Epithelial cell of esophagus (primary cell): ENCODE measurements around the gene USH2A.
A peak's percentile ranks its signal among the peaks of the same experiment; 100 is the strongest.

Source experiments
- DNase-seq: peaks from one replicate; pipeline ENCODE4 v3.0.0; 2010; ENCODE audit warnings: low read depth
- H3K4me3 ChIP-seq: 2 replicates; pipeline ENCODE4 v1.5.1; 2011; ENCODE audit warnings: mild to moderate bottlenecking, low read length, control low read depth
- TF ChIP-seq, protein P1 (sequence below): IDR thresholded peaks from 2 replicates; pipeline ENCODE4 v1.5.1; 2011; ENCODE audit warnings: low read depth, mild to moderate bottlenecking, low read length, control low read depth, inconsistent platforms; ENCODE audit not compliant: insufficient read depth; ENCODE audit errors: missing control alignments

USH2A gene

DNA sequence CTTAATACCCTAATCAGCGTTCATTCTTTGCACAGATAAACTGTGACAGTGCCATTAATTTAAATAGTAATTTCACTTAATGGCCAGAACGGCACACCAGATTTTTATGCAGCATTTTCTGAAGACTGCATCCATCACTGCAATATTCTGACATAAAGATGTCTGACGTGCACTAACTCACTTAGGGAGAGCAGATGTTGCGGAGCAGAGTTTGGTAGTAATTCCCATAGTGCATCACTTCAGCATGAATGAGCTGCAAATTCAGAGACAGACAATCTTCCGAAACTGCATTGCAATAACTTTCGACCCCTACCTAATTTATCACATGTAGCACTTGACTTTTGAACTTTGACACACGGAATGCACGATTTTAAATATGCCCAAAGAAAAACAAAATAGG is 630.8 kb downstream of the USH2A start:
- H3K4me3 ChIP-seq = no peak overlapping the region
- no peak for DNase-seq
- TF ChIP-seq, protein P1, sequence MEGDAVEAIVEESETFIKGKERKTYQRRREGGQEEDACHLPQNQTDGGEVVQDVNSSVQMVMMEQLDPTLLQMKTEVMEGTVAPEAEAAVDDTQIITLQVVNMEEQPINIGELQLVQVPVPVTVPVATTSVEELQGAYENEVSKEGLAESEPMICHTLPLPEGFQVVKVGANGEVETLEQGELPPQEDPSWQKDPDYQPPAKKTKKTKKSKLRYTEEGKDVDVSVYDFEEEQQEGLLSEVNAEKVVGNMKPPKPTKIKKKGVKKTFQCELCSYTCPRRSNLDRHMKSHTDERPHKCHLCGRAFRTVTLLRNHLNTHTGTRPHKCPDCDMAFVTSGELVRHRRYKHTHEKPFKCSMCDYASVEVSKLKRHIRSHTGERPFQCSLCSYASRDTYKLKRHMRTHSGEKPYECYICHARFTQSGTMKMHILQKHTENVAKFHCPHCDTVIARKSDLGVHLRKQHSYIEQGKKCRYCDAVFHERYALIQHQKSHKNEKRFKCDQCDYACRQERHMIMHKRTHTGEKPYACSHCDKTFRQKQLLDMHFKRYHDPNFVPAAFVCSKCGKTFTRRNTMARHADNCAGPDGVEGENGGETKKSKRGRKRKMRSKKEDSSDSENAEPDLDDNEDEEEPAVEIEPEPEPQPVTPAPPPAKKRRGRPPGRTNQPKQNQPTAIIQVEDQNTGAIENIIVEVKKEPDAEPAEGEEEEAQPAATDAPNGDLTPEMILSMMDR = no peak

DNA sequence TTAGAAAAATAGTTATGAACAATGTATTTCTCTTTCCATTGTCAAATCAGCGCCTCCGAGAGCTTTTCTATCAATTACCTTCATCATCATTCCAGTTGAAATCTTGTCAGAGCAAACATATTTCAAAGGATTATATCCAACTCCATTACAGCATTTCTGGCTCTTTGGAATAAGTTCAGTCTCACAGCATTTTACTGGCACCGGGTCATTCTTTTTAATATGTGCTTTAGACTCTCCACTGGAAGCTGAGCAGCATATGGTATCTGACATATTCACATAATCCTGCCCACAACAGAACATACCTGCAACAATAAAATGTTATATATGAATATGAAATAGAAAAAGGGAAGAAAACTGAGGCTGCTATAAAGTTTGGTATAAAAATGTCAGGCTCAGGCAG is 633.3 kb downstream of the USH2A start:
- no peak overlapping the region for H3K4me3 ChIP-seq
- DNase-seq = no peak
- TF ChIP-seq, protein P1 = no peak

DNA sequence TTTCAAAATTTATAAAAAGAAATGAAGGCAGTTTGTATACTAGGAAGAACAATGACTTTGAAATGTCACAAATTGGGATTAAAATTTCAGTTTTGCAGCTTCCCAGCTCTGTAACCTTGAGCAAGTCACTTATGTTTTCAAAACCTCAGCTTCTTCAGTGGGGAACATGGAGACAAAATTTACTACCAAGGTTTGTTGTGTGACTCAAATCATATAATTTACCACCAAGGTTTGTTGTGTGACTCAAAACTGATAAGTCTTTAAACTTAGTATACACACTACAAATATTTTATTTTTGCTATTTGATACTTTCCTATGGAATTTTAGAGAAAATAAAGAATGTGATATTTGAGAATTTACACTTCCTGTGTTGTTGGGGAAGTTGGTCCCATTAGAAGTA is 636.3 kb downstream of the USH2A start:
- TF ChIP-seq, protein P1 = no peak
- no peak for DNase-seq
- no peak overlapping the region for H3K4me3 ChIP-seq

DNA sequence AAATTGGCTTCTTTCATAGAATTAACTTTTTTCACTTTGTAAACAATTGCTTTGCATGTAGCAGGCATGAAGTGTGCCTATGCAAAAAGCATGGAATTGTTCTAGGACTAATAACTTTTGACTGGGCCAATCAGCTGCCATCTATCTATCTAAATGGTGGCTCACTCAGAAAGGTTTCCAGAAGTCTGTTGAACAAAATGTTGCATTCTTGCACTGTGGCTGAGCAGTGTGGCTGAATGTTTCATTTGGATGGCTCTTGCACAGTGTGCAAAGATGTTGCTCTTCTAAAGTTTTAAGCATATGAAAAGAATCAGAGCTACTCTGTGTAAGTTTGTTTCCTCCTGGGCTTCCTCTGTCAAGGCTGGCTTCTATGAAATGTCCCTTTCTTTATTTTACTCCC is 642.6 kb downstream of the USH2A start:
- DNase-seq = no peak
- TF ChIP-seq, protein P1 = no peak

DNA sequence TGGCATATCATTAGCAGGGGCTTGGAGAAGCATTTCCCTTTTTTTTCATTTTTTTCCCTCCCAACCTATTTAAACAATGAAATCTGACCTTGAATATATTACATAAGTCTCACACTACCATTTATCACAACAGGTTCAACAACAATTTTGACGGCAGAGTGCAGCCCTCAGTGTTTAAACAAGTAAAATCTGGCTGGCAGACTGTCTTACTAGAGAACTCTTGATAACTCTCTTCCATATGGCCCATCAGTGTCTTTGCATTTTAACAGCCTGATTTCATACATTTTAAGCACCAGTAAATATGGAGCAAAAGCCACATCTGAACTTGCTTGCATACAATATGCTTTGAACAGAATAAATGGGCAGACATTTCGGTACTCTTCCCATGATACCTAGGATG is 643.1 kb downstream of the USH2A start:
- TF ChIP-seq, protein P1 = no peak
- no peak overlapping the region for H3K4me3 ChIP-seq
- peak; percentile 10 for DNase-seq

More for the DNA sequence above, 642.6 kb downstream of the USH2A start:
- no peak overlapping the region for H3K4me3 ChIP-seq

DNA sequence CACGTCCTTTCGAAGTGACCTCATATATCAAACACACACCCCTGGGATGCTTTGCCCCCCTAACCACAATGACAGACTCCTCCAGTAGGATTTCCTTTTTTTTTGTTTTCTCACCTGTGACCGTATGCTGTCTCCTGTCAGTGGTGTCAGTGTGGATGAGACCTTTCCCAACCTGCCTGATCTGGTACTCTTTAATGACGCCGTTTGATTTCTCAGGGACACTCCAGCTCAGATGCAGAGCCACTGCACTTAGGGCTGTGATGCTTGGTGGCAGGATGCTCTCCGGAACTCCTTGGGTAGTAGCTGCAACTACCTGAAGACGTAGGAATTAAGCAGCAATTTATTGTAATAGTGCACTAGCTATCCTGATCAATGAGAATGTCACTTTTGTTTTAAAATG is 643.5 kb downstream of the USH2A start:
- H3K4me3 ChIP-seq = no peak overlapping the region
- DNase-seq = no peak
- TF ChIP-seq, protein P1 = no peak

DNA sequence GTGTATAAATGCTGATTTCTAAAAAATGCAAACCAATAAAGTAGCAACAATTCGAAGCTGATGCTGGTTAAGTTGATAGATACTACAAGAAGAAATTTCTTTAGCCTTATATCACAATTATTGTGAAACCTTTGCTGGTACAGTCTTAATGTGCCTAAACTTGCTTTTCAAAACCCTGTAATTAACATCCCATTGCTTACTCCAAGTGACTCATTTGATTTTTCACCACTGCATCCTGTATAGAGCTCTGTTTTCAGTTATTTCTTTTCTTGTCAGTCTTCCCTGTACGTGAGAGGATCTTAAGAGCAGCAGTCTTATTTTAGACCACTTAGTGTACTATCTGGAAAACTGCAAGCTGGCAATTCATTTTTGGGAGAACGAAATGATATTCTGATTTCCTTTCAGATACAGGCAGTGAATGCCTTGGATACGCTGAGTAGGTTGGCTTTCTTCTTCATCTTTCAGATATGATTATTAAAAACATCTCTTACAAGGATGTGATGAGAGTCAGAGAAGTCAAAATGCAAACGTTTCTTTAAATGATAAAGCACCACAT is 645.8 kb downstream of the USH2A start:
- H3K4me3 ChIP-seq = no peak overlapping the region
- TF ChIP-seq, protein P1 = no peak
- DNase-seq = peak; percentile 84
